Measurements from ENCODE around the gene LIN7B.

Gene LIN7B

DNA sequence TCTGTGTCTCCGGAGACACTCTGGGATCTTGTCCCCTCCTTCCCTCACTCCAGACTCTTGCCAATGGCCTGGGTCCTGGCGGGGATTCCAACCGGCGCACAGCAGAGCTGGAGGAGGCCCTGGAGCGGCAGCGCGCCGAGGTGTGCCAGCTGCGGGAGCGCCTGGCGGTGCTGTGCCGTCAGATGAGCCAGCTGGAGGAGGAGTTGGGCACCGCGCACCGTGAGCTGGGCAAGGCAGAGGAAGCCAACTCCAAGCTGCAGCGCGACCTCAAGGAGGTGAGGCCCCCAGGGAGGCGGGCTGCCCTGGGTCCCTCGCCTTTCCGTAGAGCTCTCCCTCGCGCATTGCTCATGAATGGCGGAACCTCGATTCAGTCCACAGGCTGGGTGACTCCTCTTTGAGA, 16.2 kb downstream of the LIN7B start:
- Histone ChIP-seq H3K27me3 (replicated peaks; ENCODE audit: control insufficient read depth, insufficient read depth, low read length, poor library complexity, severe bottlenecking) (no peaks in the 10 kb centered on the region), H3K9me3 (ENCODE audit: control insufficient read depth, low read length) (no peaks in the 10 kb centered on the region), H3K4me1 (ENCODE audit: control insufficient read depth, insufficient read depth, low read length, poor library complexity, severe bottlenecking) (peaks cover 17% of the 10 kb centered on the region), H3K27ac (ENCODE audit: insufficient read depth, low read length, poor library complexity, severe bottlenecking) (no peak overlapping the region), H3K36me3 (ENCODE audit: control insufficient read depth, insufficient read depth, low read length) (no peaks in the 10 kb centered on the region), H3K4me3 (ENCODE audit: insufficient read depth, low read depth, low read length, poor library complexity, severe bottlenecking) (no peak overlapping the region)
- DNase-seq = no peak

DNA sequence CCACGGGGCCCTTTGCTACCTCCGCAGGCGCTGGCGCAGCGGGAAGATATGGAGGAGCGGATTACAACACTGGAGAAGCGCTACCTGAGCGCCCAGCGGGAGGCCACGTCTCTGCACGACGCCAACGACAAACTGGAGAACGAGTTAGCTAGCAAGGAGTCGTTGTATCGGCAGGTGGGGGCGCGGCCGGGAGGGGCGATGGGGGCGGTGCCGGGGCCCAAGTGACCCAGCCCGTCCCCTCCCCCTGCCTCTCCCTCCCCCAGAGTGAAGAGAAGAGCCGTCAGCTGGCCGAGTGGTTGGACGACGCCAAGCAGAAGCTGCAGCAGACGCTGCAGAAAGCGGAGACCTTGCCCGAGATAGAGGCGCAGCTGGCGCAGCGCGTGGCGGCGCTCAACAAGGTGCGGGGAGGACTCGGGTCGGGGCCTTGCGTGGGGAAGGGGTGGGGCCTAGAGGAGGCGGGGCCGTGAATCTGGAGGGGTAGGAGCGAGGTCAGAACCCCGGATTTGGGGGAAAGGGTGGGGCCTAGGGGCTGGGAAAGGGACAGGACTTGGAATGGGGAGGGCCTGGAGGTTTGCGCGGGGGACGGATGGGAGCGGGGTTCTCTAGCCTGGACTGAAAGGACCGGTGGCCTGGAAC, 18.9 kb downstream of the LIN7B start:
- no peaks in the 10 kb centered on the region for H3K9me3 ChIP-seq (ENCODE audit: control insufficient read depth, low read length)
- peak overlapping the region; percentile 35 for H3K4me3 ChIP-seq (ENCODE audit: insufficient read depth, low read depth, low read length, poor library complexity, severe bottlenecking)
- H3K27me3 ChIP-seq (replicated peaks; ENCODE audit: control insufficient read depth, insufficient read depth, low read length, poor library complexity, severe bottlenecking) = no peaks in the 10 kb centered on the region
- H3K4me1 ChIP-seq (ENCODE audit: control insufficient read depth, insufficient read depth, low read length, poor library complexity, severe bottlenecking) = peaks cover 12% of the 10 kb centered on the region
- no peak overlapping the region for H3K27ac ChIP-seq (ENCODE audit: insufficient read depth, low read length, poor library complexity, severe bottlenecking)
- no peak for DNase-seq
- H3K36me3 ChIP-seq (ENCODE audit: control insufficient read depth, insufficient read depth, low read length) = no peaks in the 10 kb centered on the region

DNA sequence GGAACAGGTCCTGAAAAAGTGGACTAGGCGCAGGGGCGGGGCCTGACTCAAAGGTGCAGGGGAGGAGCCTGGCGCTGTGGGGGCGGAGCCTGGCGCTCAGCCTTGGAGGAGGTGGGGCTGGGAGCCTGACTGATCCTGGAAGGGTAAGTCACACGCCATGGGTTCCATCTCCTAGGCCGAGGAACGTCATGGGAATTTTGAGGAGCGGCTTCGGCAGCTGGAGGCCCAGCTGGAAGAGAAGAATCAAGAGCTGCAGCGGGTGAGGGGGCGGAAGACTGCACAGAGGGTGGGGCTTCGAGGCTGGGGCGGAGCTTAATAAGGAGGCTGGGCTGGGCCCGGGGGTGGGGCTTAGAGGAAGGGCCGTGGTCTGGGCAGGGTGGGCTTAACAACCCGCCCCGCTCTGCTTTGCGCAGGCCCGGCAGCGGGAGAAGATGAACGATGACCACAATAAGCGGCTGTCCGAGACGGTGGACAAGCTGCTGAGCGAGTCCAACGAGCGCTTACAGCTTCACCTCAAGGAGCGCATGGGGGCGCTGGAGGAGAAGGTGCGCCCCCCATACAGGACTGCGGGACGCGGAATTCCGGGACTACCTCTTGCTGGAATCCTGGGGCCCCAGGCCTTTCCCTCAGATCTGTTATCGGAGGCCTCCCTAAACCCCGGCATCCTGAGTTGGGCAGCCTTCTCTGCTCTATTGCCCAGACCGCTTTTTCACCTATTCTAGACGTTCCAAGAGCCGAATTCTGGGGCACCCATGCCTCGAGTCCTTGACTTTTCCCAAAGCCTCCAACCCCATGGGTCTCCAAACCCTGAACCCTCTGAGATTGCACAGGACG, 19.7 kb downstream of the LIN7B start:
- Histone ChIP-seq H3K4me3 (ENCODE audit: insufficient read depth, low read depth, low read length, poor library complexity, severe bottlenecking) (peak overlapping the region; percentile 35), H3K27me3 (replicated peaks; ENCODE audit: control insufficient read depth, insufficient read depth, low read length, poor library complexity, severe bottlenecking) (no peaks in the 10 kb centered on the region)
- DNase-seq = no peak

DNA sequence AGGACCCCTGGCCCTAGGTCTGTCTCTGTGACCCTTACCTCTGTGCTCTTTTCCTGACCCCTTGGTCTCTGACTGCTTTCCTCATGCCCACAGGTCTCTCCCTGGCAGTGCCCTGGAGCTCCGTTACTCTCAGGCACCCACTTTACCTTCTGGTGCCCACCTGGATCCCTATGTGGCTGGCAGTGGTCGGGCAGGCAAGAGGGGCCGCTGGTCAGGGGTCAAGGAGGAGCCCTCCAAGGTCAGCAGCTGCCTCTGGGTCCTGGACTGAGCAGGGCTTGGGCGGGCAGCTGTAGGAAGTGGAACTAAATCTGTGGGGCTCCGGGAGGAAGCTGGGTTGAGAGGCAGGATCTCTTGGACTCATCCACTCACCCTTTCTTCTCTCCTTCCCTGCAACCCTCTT, 21.5 kb downstream of the LIN7B start:
- Histone ChIP-seq H3K36me3 (ENCODE audit: control insufficient read depth, insufficient read depth, low read length) (no peaks in the 10 kb centered on the region), H3K4me3 (ENCODE audit: insufficient read depth, low read depth, low read length, poor library complexity, severe bottlenecking) (no peak overlapping the region), H3K27ac (ENCODE audit: insufficient read depth, low read length, poor library complexity, severe bottlenecking) (no peak overlapping the region), H3K4me1 (ENCODE audit: control insufficient read depth, insufficient read depth, low read length, poor library complexity, severe bottlenecking) (peaks cover 12% of the 10 kb centered on the region), H3K9me3 (ENCODE audit: control insufficient read depth, low read length) (no peaks in the 10 kb centered on the region), H3K27me3 (replicated peaks; ENCODE audit: control insufficient read depth, insufficient read depth, low read length, poor library complexity, severe bottlenecking) (no peaks in the 10 kb centered on the region)
- DNase-seq = no peak

More for the DNA sequence above, 19.7 kb downstream of the LIN7B start:
- H3K4me1 ChIP-seq (ENCODE audit: control insufficient read depth, insufficient read depth, low read length, poor library complexity, severe bottlenecking) = peaks cover 12% of the 10 kb centered on the region
- no peaks in the 10 kb centered on the region for H3K36me3 ChIP-seq (ENCODE audit: control insufficient read depth, insufficient read depth, low read length)
- no peak overlapping the region for H3K27ac ChIP-seq (ENCODE audit: insufficient read depth, low read length, poor library complexity, severe bottlenecking)
- H3K9me3 ChIP-seq (ENCODE audit: control insufficient read depth, low read length) = no peaks in the 10 kb centered on the region

DNA sequence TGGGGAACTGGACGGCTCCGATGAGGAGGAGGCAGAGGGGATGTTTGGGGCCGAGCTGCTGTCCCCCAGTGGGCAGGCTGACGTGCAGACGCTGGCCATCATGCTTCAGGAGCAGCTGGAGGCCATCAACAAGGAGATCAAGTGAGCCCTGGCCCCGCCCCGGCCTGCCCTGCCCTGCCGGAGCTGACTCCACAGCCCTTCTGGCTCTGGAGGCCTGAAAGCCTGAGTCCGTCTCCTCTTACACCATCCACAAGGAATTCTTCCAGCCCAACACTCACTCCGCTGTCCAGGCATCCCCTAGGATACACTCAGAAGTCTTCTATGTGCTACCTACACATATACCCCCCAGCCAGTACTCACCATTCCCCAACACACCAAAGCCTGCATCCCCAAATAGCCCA, 22.6 kb downstream of the LIN7B start:
- H3K36me3 ChIP-seq (ENCODE audit: control insufficient read depth, insufficient read depth, low read length) = no peaks in the 10 kb centered on the region
- no peak for DNase-seq
- H3K27ac ChIP-seq (ENCODE audit: insufficient read depth, low read length, poor library complexity, severe bottlenecking) = no peak overlapping the region
- H3K27me3 ChIP-seq (replicated peaks; ENCODE audit: control insufficient read depth, insufficient read depth, low read length, poor library complexity, severe bottlenecking) = no peaks in the 10 kb centered on the region
- peaks cover 12% of the 10 kb centered on the region for H3K4me1 ChIP-seq (ENCODE audit: control insufficient read depth, insufficient read depth, low read length, poor library complexity, severe bottlenecking)
- H3K4me3 ChIP-seq (ENCODE audit: insufficient read depth, low read depth, low read length, poor library complexity, severe bottlenecking) = no peak overlapping the region
- H3K9me3 ChIP-seq (ENCODE audit: control insufficient read depth, low read length) = no peaks in the 10 kb centered on the region

DNA sequence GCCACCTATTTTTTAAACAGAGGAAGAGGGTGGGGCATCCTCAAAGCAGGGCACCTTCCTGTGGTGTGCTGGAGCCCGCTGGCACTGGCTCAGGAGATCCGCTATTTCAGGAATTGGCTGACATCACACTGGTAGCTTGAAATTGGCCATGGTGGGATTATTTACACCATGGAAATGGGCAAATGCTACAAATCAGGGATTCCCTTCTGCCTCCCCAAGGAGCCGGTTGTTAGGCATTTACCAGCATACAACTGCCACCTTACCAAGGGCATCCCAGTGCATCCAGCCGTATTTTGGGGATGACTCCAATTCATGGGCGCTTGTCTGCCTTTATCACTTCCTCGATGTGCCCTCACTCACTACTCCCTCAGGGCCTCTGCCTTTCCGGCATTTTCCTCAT, 26.8 kb downstream of the LIN7B start:
- H3K9me3 ChIP-seq (ENCODE audit: control insufficient read depth, low read length) = no peaks in the 10 kb centered on the region
- H3K27ac ChIP-seq (ENCODE audit: insufficient read depth, low read length, poor library complexity, severe bottlenecking) = no peak overlapping the region
- H3K27me3 ChIP-seq (replicated peaks; ENCODE audit: control insufficient read depth, insufficient read depth, low read length, poor library complexity, severe bottlenecking) = peaks cover 7% of the 10 kb centered on the region
- DNase-seq = no peak
- no peak overlapping the region for H3K4me3 ChIP-seq (ENCODE audit: insufficient read depth, low read depth, low read length, poor library complexity, severe bottlenecking)
- peaks cover 4% of the 10 kb centered on the region for H3K4me1 ChIP-seq (ENCODE audit: control insufficient read depth, insufficient read depth, low read length, poor library complexity, severe bottlenecking)
- H3K36me3 ChIP-seq (ENCODE audit: control insufficient read depth, insufficient read depth, low read length) = no peaks in the 10 kb centered on the region

DNA sequence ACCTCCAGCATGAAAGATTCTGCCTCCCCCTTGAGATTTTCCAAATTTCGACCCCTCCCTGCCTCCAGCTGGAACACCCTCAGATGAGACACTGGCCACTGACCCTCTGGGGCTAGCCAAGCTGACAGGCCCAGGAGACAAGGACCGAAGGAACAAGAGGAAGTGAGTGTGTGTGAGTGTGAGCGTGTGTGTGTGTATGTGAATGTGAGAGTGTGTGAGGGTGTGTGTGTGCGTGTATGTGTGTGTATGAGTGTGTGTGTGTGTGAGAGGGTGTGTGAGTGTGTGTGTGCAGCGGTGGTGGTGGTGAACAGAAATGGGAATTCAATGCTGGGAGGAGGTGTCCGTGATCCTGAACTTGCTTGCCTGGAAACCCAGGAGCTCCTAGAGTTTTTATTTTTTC, 27.2 kb downstream of the LIN7B start:
- Histone ChIP-seq H3K4me3 (ENCODE audit: insufficient read depth, low read depth, low read length, poor library complexity, severe bottlenecking) (no peak overlapping the region), H3K36me3 (ENCODE audit: control insufficient read depth, insufficient read depth, low read length) (no peaks in the 10 kb centered on the region), H3K4me1 (ENCODE audit: control insufficient read depth, insufficient read depth, low read length, poor library complexity, severe bottlenecking) (peaks cover 8% of the 10 kb centered on the region), H3K27ac (ENCODE audit: insufficient read depth, low read length, poor library complexity, severe bottlenecking) (no peak overlapping the region), H3K27me3 (replicated peaks; ENCODE audit: control insufficient read depth, insufficient read depth, low read length, poor library complexity, severe bottlenecking) (peaks cover 11% of the 10 kb centered on the region), H3K9me3 (ENCODE audit: control insufficient read depth, low read length) (no peaks in the 10 kb centered on the region)
- DNase-seq = no peak

DNA sequence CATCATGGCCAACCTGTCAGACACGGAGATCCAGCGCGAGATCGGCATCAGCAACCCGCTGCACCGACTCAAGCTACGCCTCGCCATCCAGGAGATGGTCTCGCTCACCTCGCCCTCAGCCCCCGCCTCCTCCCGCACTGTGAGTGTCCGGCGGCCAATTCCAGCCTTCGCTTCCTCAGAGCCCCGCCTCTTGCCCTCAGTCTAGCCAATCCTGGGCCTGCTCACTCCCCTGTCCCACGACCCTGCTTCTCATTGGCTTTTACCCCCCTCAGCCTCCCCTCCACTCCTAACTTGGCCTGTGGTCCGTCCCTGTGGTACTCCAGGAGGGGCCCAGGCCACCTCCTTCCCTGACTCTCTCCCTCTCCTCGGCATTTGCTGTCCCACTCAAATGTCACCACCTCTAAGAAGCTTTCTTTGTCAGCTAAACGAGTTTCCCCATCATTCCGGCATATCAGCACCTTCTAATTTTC, 28.7 kb downstream of the LIN7B start:
- Histone ChIP-seq H3K4me3 (ENCODE audit: insufficient read depth, low read depth, low read length, poor library complexity, severe bottlenecking) (peak overlapping the region; percentile 13), H3K27ac (ENCODE audit: insufficient read depth, low read length, poor library complexity, severe bottlenecking) (no peak overlapping the region), H3K27me3 (replicated peaks; ENCODE audit: control insufficient read depth, insufficient read depth, low read length, poor library complexity, severe bottlenecking) (peaks cover 11% of the 10 kb centered on the region), H3K36me3 (ENCODE audit: control insufficient read depth, insufficient read depth, low read length) (no peaks in the 10 kb centered on the region), H3K9me3 (ENCODE audit: control insufficient read depth, low read length) (no peaks in the 10 kb centered on the region), H3K4me1 (ENCODE audit: control insufficient read depth, insufficient read depth, low read length, poor library complexity, severe bottlenecking) (peaks cover 8% of the 10 kb centered on the region)
- no peak for DNase-seq

DNA sequence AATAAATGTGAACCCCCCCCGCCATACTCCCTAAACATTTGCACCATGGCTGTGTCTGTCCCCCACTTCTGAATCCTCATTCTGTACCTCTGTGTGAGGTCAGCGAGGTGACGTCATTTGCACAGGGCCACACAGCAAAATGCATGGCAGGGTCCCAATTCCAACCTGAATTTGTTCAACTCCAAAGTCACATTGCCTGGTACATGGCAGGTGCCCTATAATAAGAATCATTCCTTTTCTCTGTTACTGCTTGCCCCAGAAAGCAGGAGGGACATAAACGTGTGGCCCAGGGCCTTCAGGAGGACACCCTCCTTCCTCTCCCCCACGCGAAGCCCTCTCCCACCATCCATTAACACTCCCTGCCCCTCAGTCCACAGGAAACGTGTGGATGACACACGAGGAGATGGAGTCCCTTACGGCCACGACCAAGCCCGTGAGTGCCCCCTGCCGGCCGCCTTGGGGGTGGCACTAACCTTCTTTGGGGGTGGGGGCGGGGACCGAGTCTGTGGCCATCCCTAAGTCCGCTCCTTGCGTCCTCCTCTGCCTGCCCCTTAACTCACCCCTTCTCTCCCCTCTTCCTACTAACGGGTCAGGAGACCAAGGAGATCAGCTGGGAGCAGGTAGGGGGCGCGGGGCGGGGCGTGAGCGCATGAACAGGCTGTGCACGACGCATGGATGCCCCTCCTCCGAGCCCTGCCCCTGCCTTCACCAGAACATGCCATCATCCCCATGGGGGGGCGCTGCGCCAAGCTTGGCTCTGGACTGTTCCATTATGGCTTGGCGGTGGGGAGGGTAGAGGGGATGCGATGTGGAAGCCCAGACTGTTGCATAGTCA, 31.6 kb downstream of the LIN7B start:
- peaks cover 28% of the 10 kb centered on the region for H3K4me1 ChIP-seq (ENCODE audit: control insufficient read depth, insufficient read depth, low read length, poor library complexity, severe bottlenecking)
- no peak overlapping the region for H3K27ac ChIP-seq (ENCODE audit: insufficient read depth, low read length, poor library complexity, severe bottlenecking)
- peak overlapping the region; percentile 3 for H3K4me3 ChIP-seq (ENCODE audit: insufficient read depth, low read depth, low read length, poor library complexity, severe bottlenecking)
- H3K9me3 ChIP-seq (ENCODE audit: control insufficient read depth, low read length) = no peaks in the 10 kb centered on the region
- DNase-seq = peak; percentile 57 to 71 (median 62)
- H3K27me3 ChIP-seq (replicated peaks; ENCODE audit: control insufficient read depth, insufficient read depth, low read length, poor library complexity, severe bottlenecking) = peaks cover 34% of the 10 kb centered on the region
- H3K36me3 ChIP-seq (ENCODE audit: control insufficient read depth, insufficient read depth, low read length) = no peaks in the 10 kb centered on the region
